ENCODE measurements around the gene COL26A1.

COL26A1 gene

GRCh38 chr7:101373812-101374614, 11.3 kb downstream of the COL26A1 start:
- DNase-seq: no peak

GRCh38 chr7:101374990-101375389, 12.3 kb downstream of the COL26A1 start:
- DNase-seq: no peak

GRCh38 chr7:101376601-101377000, 13.9 kb downstream of the COL26A1 start:
- no peak for DNase-seq

- no peak for DNase-seq
Observed at GRCh38 chr7:101377189-101377736, 14.6 kb downstream of the COL26A1 start.

- DNase-seq: no peak
Observed at GRCh38 chr7:101378751-101379174, 16.1 kb downstream of the COL26A1 start.

GRCh38 chr7:101379302-101379701, 16.6 kb downstream of the COL26A1 start:
- no peak for DNase-seq

GRCh38 chr7:101381549-101382111, 19.0 kb downstream of the COL26A1 start:
- no peak for DNase-seq

GRCh38 chr7:101382937-101383336, 20.3 kb downstream of the COL26A1 start:
- DNase-seq: no peak

- no peak for DNase-seq
Observed at GRCh38 chr7:101386177-101386557, 23.5 kb downstream of the COL26A1 start.

- DNase-seq: no peak
Observed at GRCh38 chr7:101386558-101387231, 24.0 kb downstream of the COL26A1 start.

- no peak for DNase-seq
Observed at GRCh38 chr7:101390901-101391301, 28.2 kb downstream of the COL26A1 start.

- DNase-seq: no peak
Observed at GRCh38 chr7:101391991-101392390, 29.3 kb downstream of the COL26A1 start.

GRCh38 chr7:101393865-101394264, 31.2 kb downstream of the COL26A1 start:
- DNase-seq: no peak

GRCh38 chr7:101395376-101395775, 32.7 kb downstream of the COL26A1 start:
- no peak for DNase-seq

GRCh38 chr7:101397243-101397642, 34.6 kb downstream of the COL26A1 start:
- DNase-seq: no peak

GRCh38 chr7:101397770-101398324, 35.2 kb downstream of the COL26A1 start:
- DNase-seq: no peak

GRCh38 chr7:101398396-101399289, 36.0 kb downstream of the COL26A1 start:
- no peak for DNase-seq

- DNase-seq: no peak
Observed at GRCh38 chr7:101399759-101400158, 37.1 kb downstream of the COL26A1 start.

GRCh38 chr7:101400751-101401150, 38.1 kb downstream of the COL26A1 start:
- no peak for DNase-seq

- DNase-seq: no peak
Observed at GRCh38 chr7:101401390-101402080, 38.9 kb downstream of the COL26A1 start.

GRCh38 chr7:101402081-101402779, 39.6 kb downstream of the COL26A1 start:
- no peak for DNase-seq
